T-helper 1 cell (primary cell): ENCODE data around the gene CORO1A.
"Not testable (repeated sequence)": the region's sequence is repeated elsewhere in the genome, so short reads cannot be mapped to it uniquely, and the experiment has no call there.

Source experiments
- DNase-seq, 5 donors: peaks; one replicate each; pipeline ENCODE4 v3.0.0-alpha.2; 2012 to 2020

The CORO1A gene

DNA sequence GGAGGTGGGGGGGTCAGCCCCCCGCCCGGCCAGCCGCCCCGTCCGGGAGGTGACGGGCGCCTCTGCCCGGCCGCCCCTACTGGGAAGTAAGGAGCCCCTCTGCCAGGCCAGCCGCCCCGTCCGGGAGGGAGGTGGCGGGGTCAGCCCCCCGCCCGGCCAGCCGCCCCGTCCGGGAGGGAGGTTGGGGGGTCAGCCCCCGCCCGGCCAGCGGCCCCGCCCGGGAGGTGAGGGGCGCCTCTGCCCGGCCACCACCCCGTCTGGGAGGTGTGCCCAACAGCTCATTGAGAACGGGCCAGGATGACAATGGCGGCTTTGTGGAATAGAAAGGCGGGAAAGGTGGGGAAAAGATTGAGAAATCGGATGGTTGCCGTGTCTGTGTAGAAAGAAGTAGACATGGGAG, 13.3 kb upstream of the CORO1A start:
- not testable (repeated sequence) for DNase-seq

DNA sequence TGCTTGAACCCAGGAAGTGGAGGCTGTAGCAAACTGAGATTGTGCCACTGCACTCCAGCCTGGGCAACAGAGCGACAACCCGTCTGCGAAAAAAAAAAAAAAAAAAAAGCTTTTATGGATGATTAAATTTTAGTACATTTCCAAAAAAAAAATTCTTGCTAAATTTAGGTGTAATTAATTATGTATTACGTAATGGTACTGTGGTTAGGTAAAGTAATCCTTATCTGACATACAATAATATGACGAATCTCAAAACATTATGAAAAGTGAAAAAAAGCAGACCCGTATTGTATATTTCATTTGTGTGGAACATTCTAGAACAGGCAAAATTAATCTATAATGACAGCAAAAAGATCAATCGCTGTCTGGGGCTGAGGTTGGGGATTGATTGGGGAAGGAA, 10.3 kb upstream of the CORO1A start:
- DNase-seq = no peak

DNA sequence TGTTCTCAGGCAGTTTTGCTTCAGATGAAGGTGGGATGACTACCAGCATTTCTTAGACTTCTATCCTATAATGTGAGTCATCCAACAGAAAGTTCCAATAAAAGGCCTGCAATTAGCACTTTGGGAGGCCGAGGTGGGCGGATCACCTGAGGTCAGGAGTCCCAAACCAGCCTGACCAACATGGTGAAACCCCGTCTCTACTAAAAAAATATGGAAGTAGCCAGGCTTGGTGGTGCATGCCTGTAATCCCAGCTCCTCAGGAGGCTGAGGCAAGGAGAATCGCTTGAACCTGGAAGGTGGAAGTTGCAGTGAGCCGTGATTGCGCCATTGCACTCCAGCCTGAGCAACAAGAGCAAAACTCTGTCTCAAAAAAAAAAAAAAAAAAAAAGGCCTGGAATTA, 6.5 kb upstream of the CORO1A start:
- not testable (repeated sequence) for DNase-seq

DNA sequence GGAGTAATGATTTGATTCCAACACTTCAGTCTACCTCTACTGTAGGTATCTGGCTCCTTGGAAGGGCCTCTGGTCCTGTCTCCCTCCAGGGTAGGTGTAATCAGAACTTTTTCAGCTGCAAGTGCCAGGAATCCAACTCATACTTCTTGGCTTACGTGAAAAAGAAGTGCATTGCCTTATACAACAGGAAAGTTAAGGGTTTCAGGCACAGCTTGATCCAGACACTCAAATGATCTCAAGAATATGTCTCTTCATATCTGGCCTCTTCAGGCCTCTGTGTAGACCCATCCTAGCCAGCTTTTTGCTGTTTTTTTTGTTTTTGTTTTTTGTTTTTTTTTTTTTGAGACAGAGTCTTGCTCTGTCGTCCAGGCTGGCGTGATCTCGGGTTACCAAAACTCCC, 4.2 kb upstream of the CORO1A start:
- no peak for DNase-seq

DNA sequence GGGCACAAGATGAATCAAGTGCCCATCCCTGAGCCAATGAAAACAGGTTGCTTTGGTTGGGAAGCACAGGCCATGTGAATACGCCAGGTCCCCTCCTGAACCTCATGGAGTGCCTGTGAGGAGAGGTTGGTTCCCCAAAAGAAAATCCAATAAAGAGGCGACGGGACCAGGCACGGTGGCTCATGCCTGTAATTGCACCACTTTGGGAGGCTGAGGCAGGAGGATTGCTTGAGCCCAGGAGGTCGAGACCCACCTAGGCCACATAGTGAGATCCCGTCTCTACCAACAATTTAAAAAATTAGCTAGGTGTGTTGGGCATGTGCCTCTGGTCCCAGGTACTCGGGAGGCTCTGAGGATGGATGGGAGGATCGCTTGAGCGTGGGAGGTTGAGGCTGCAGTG, 3.5 kb upstream of the CORO1A start:
- no peak for DNase-seq

GRCh38 chr16:30180741-30181140, 2.7 kb upstream of the CORO1A start:
- no peak for DNase-seq

DNA sequence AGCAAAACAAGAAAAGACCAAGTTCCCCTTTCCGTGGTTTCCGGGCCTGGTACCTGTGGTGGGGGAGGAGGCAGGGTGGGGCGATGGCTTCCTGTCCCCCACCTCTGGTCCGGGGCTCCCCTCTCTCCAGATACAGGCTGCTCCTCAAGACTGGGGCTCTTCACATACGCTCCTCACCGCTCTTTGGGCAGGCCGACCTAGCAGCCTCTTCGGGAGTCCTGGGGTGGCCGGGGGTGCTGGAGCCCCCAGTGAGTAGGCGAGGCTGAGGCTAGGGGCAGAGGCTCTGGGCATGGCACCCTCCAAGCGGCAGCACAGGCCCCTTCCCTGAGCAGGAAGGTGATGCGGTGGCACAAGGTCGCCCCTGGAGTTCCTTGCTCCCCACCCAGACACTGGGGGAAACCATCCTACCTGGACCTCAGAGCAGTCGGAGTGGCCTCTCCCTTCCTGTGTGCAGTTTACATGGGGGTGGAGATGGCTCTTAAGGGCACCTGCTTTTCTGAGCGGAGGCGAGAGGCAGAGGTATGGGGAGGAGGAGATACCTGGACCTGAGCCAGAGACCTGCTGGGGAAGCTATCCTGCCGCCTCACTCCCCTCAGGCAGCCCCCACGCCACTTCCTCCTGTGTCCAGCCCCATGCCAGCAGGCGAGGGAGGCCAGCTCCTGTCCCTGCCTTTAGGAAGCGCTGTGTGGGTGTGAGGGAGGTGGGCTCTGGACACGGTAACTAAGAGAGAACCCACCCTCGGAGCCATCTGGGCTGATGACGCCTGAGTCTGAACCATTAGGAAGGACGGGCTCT, 891 bp downstream of the CORO1A start:
- peak; percentile 62 to 94 (median 70) for DNase-seq

- peak in 3 of 5 donors; percentile 7 to 22 (median 14) for DNase-seq
Measured at GRCh38 chr16:30184891-30185682, 1.7 kb downstream of the CORO1A start.

GRCh38 chr16:30185683-30186421, 2.5 kb downstream of the CORO1A start:
- DNase-seq = peak; percentile 60 to 98 (median 73)

DNA sequence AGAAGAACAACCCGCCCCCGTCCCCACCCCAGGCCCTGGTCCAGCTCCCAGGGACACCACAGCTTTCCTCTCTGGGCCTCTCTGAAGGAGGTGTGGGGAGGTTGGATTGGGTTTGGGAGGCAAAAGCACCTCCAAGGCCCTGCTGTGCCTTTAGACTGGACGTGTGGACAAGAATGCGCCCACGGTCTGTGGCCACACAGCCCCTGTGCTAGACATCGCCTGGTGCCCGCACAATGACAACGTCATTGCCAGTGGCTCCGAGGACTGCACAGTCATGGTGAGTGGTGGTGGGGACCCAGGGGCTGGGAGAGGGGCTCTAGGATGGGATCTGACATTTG, 3.0 kb downstream of the CORO1A start:
- DNase-seq = no peak

- peak; percentile 73 to 88 (median 82) for DNase-seq
Measured at GRCh38 chr16:30186782-30187555, 3.6 kb downstream of the CORO1A start.

DNA sequence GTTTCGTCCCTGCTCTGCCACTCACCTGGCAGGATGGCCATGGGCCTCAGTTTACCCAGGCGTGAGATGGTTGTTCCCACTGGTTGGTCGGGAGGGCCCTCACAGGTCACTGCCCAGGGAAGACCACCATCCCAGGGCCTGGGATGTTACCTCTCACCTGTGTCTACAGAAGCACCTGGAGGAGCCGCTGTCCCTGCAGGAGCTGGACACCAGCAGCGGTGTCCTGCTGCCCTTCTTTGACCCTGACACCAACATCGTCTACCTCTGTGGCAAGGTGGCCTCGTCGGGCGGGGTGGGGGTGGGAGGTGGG, 4.1 kb downstream of the CORO1A start:
- DNase-seq = no peak

- DNase-seq = peak in 2 of 5 donors; percentile 1 to 6
Measured at GRCh38 chr16:30187971-30188561, 4.7 kb downstream of the CORO1A start.

- DNase-seq = not testable (repeated sequence)
Measured at GRCh38 chr16:30191158-30191557, 7.8 kb downstream of the CORO1A start.

DNA sequence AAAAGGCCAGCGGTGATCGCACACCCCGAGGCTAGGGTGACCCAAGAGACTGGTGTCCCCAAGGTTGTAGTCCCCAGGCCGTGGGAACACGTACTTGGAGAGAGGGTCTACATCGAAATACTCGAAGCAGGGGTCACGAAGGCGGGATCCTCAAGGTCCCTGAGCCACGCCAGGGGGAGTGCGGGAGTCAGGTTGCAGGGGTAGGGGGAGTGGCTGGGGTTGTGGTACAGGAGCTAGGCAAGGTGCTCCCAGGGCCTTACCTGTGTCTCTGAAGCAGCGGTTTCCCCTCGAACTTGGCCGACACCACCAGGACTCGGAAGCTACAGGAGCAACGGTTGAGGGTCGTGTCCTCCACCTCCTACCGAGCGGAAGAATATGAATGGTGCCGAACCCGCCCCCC, 9.7 kb downstream of the CORO1A start:
- DNase-seq = not testable (repeated sequence)

DNA sequence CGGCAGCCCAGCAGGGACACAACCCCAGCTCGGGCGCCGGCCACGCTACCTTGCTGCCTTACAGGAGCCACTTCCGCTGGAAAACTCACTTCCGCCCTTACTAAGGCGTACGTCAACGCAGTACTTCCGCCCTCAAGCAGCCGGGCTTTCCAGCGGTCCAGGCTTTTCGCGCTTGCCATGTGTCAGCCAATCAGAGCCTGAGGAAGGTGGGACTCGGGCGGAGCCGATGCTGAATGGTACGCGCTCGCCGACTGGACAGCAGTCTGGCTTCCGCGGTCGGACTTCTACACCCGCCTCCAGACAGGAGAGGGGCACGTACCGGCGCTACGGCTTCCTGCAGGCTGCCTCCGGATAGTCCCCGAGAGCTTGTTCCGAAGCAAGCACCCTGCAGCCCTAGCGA, 10.2 kb downstream of the CORO1A start, which contains the start of the genes BOLA2B and SLX1A:
TSS of gene BOLA2B (minus strand) at position 52 of the 400 bp plus-strand sequence. CDS start 71 bp downstream, outside the sequence.
TSS of gene SLX1A (plus strand) at position 261 of the 400 bp plus-strand sequence. CDS start 210 bp downstream, outside the sequence.
- not testable (repeated sequence) for DNase-seq

DNA sequence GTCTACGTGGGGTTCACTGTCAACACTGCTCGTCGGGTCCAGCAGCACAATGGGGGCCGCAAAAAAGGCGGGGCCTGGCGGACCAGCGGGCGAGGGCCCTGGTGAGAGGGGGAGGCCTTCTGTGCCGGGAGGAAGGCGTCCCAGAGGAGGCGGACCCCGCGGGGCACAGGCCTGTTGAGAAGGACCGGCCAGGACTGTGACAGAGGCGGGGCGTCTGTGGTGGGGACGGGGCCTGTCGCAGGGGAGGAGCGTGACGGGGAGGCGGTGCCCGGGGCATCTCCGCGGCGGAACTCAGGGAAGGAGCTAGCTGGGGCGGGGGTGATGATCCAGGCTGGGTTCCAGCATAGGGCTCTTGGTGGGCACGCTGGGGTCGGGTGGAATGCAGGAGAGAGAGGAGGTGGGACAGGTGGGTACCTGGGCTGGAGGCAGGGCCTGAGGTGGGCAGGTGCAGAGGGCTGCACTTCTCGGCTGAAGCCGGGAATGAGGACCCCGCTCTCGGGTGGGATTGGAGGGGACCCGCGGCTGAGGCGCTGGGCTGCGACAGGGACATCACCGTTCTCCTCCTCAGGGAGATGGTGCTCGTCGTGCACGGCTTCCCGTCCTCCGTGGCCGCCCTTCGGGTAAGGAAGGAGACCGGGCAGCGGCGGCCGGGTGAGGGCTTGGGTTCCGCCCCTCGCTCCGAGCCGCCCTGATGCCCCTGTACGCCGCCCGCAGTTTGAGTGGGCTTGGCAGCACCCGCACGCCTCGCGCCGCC, 10.9 kb downstream of the CORO1A start:
- DNase-seq = not testable (repeated sequence)

GRCh38 chr16:30197001-30197400, 13.6 kb downstream of the CORO1A start:
- DNase-seq = not testable (repeated sequence)

GRCh38 chr16:30199049-30199448, 15.6 kb downstream of the CORO1A start, which contains the start of gene SULT1A3:
SULT1A3 (plus strand) TSS chr16:30199255; CDS start chr16:30200729, 1,474 bp downstream.
- DNase-seq = not testable (repeated sequence)

GRCh38 chr16:30199608-30200343, 16.4 kb downstream of the CORO1A start:
- not testable (repeated sequence) for DNase-seq
